HTR-8/SVneo (cell line): Measurements from ENCODE around the gene EEFSEC.

ENCODE experiments used
- DNase-seq: peaks from one replicate; pipeline ENCODE4 v3.0.0; 2011; ENCODE audit warnings: low spot score, mixed read lengths; ENCODE audit not compliant: insufficient read length
- FAIRE-seq: peaks from 2 replicates; lab custom pipeline; 2011; peaks lifted over from hg19 to GRCh38; lab: Jason Lieb, UNC

EEFSEC gene

GRCh38 chr3:128269006-128269775 is 115.9 kb downstream of the EEFSEC start:
- FAIRE-seq: no peak

GRCh38 chr3:128269796-128270195 is 116.5 kb downstream of the EEFSEC start:
- no peak for FAIRE-seq
- no peak for DNase-seq

More at GRCh38 chr3:128269006-128269775, 115.9 kb downstream of the EEFSEC start:
- DNase-seq: no peak

GRCh38 chr3:128270559-128271492 is 117.5 kb downstream of the EEFSEC start:
- DNase-seq (no peak), FAIRE-seq (peak; percentile 36)

GRCh38 chr3:128271536-128272332 is 118.5 kb downstream of the EEFSEC start:
- DNase-seq (no peak), FAIRE-seq (no peak)

- DNase-seq (no peak), FAIRE-seq (peak; percentile 62)
Measured at GRCh38 chr3:128273109-128273840, 120.0 kb downstream of the EEFSEC start.

- peak; percentile 38 for FAIRE-seq
- no peak for DNase-seq
Measured at GRCh38 chr3:128273841-128274573, 120.7 kb downstream of the EEFSEC start.

- FAIRE-seq (peak; percentile 89), DNase-seq (peak; percentile 91)
Measured at GRCh38 chr3:128274837-128275236, 121.6 kb downstream of the EEFSEC start.

GRCh38 chr3:128275316-128276145 is 122.2 kb downstream of the EEFSEC start:
- FAIRE-seq (no peak), DNase-seq (no peak)

GRCh38 chr3:128276146-128276435 is 122.8 kb downstream of the EEFSEC start:
- DNase-seq: no peak
- FAIRE-seq: no peak

- no peak for FAIRE-seq
Measured at GRCh38 chr3:128276577-128277183, 123.4 kb downstream of the EEFSEC start.

GRCh38 chr3:128277378-128278069 is 124.2 kb downstream of the EEFSEC start:
- DNase-seq (no peak), FAIRE-seq (peak; percentile 58)

More at GRCh38 chr3:128276577-128277183, 123.4 kb downstream of the EEFSEC start:
- DNase-seq: no peak

- FAIRE-seq (no peak), DNase-seq (no peak)
Measured at GRCh38 chr3:128278130-128278529, 124.8 kb downstream of the EEFSEC start.

- FAIRE-seq: no peak
Measured at GRCh38 chr3:128278761-128279600, 125.7 kb downstream of the EEFSEC start.

GRCh38 chr3:128279601-128279880 is 126.3 kb downstream of the EEFSEC start:
- DNase-seq: no peak
- FAIRE-seq: no peak

More at GRCh38 chr3:128278761-128279600, 125.7 kb downstream of the EEFSEC start:
- DNase-seq: no peak

- FAIRE-seq: no peak
- no peak for DNase-seq
Measured at GRCh38 chr3:128280481-128281052, 127.3 kb downstream of the EEFSEC start.

GRCh38 chr3:128281056-128281455 is 127.8 kb downstream of the EEFSEC start:
- DNase-seq (no peak), FAIRE-seq (no peak)
